Suprapubic skin (tissue), 3 donors: ENCODE results near the gene BAHD1.

Experiments
- POLR2A ChIP-seq, 2 donors: fragments of 450-650 bp; IDR thresholded peaks; one replicate each; pipeline ENCODE4 v1.6.1; 2017; ENCODE audit warnings: antibody characterized with exemption in 2 of 2, mild to moderate bottlenecking in 2 of 2, moderate library complexity in 2 of 2
- TF ChIP-seq, protein P1 (sequence below), 2 donors: fragments of 200-600 bp in 1 of 2; fragments of 450-650 bp in 1 of 2; sonication (generic) in 1 of 2; IDR thresholded peaks; one replicate each; pipeline ENCODE4 v1.5.1; 2016 to 2019; ENCODE audit warnings: antibody characterized with exemption in 2 of 2, mild to moderate bottlenecking in 1 of 2, moderate library complexity in 1 of 2

GRCh38 chr15:40413036-40413435, 27.7 kb upstream of the BAHD1 start:
- TF ChIP-seq, protein P1, sequence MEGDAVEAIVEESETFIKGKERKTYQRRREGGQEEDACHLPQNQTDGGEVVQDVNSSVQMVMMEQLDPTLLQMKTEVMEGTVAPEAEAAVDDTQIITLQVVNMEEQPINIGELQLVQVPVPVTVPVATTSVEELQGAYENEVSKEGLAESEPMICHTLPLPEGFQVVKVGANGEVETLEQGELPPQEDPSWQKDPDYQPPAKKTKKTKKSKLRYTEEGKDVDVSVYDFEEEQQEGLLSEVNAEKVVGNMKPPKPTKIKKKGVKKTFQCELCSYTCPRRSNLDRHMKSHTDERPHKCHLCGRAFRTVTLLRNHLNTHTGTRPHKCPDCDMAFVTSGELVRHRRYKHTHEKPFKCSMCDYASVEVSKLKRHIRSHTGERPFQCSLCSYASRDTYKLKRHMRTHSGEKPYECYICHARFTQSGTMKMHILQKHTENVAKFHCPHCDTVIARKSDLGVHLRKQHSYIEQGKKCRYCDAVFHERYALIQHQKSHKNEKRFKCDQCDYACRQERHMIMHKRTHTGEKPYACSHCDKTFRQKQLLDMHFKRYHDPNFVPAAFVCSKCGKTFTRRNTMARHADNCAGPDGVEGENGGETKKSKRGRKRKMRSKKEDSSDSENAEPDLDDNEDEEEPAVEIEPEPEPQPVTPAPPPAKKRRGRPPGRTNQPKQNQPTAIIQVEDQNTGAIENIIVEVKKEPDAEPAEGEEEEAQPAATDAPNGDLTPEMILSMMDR (IDR thresholded peaks at IDR 0.05), result no peak
- no peak for TF ChIP-seq POLR2A (IDR thresholded peaks at IDR 0.05)
